HepG2 (cell line): ENCODE measurements around the gene ZNF227. TPM values are rescaled to one million over a fixed set of nuclear protein-coding genes. Genes with fewer than 3 reads are reported as not detected.

ENCODE experiments used
- ATAC-seq: fragments of 200-7000 bp; cut with Tn5 transposase; 3 replicates; pipeline ENCODE4 v1.9.1; 2020; ENCODE audit warnings: mild to moderate bottlenecking, moderate library complexity
- BruUV-seq: library from RNA; stranded (reverse); fragments of 400-500 nt; replicated peaks from 2 replicates; lab custom pipeline; 2021; lab: Mats Ljungman, UMichigan
- CTCF ChIA-PET: fragments of 300-600 bp; formaldehyde crosslinking; extraction: SDS; loops from one replicate; lab custom pipeline; 2021; ENCODE audit warnings: low total read pairs, inconsistent platforms, low intra/inter-chr PET ratio; lab: Yijun Ruan, JAX
- POLR2A ChIA-PET: fragments of 350-600 bp; sonication (Branson Sonifier 250); formaldehyde crosslinking; loops from one replicate; lab custom pipeline; 2020; ENCODE audit warnings: antibody characterized with exemption, inconsistent platforms; lab: Yijun Ruan, JAX
- DNase-seq: peaks from one replicate; pipeline ENCODE4 v3.0.0-alpha.2; 2015; ENCODE audit warnings: low spot score
- FAIRE-seq: peaks from 3 replicates; lab custom pipeline; 2011; peaks lifted over from hg19 to GRCh38; lab: Jason Lieb, UNC
- H2AFZ ChIP-seq: one replicate; pipeline ENCODE4 v1.6.1; 2011; ENCODE audit warnings: low read length, inconsistent platforms
- H3K27ac ChIP-seq: fragments of 300-600 bp; 3 replicates; pipeline ENCODE4 v1.8.0; 2011; ENCODE audit warnings: mixed run types, mild to moderate bottlenecking, mixed read lengths, low read length, inconsistent platforms; ENCODE audit not compliant: insufficient read depth; ENCODE audit errors: extremely low read length
- H3K27me3 ChIP-seq, 2 experiments: fragments of 200-600 bp in 1 of 2; 2 replicates in 1 of 2; 3 replicates in 1 of 2; pipeline versions ENCODE4 v1.6.0 to v1.8.0; 2011; ENCODE audit warnings: low read length in 2 of 2, mild to moderate bottlenecking in 2 of 2, moderate library complexity in 2 of 2, inconsistent platforms in 1 of 2; ENCODE audit not compliant: insufficient read depth in 2 of 2, control insufficient read depth in 1 of 2
- H3K36me3 ChIP-seq, 2 experiments: fragments of 200-600 bp in 1 of 2; replicated peaks in 1 of 2; 2 replicates in 1 of 2; 3 replicates in 1 of 2; pipeline versions ENCODE4 v1.5.1 to v1.8.0; 2011; ENCODE audit warnings: low read length in 2 of 2, inconsistent platforms in 1 of 2; ENCODE audit not compliant: insufficient read depth in 2 of 2, control insufficient read depth in 1 of 2
- H3K4me1 ChIP-seq: 2 replicates; pipeline ENCODE4 v1.5.1; 2012; ENCODE audit warnings: low read length, inconsistent platforms; ENCODE audit not compliant: insufficient read depth
- H3K4me2 ChIP-seq: 2 replicates; pipeline ENCODE4 v1.6.0; 2011; ENCODE audit warnings: low read depth, low read length, inconsistent platforms
- H3K4me3 ChIP-seq, 3 experiments: fragments of 200-600 bp in 1 of 3; sonication (generic), shearing (Covaris generic) in 1 of 3; replicated peaks in 1 of 3; 2 replicates each; pipeline ENCODE4 v1.5.1; 2011 to 2016; ENCODE audit warnings: low read length in 3 of 3, inconsistent platforms in 2 of 3, low read depth in 2 of 3, mild to moderate bottlenecking in 2 of 3, control low read depth in 1 of 3, mixed read lengths in 1 of 3; ENCODE audit not compliant: insufficient read depth in 1 of 3
- H3K79me2 ChIP-seq: one replicate; pipeline ENCODE4 v1.6.1; 2011; ENCODE audit warnings: low read length, inconsistent platforms; ENCODE audit not compliant: insufficient read depth
- H3K9ac ChIP-seq: 2 replicates; pipeline ENCODE4 v1.6.0; 2011; ENCODE audit warnings: mild to moderate bottlenecking, low read depth, low read length, inconsistent platforms; ENCODE audit not compliant: insufficient read depth
- H3K9me3 ChIP-seq: 2 replicates; pipeline ENCODE4 v1.5.1; 2012; ENCODE audit warnings: mild to moderate bottlenecking, low read length
- H4K20me1 ChIP-seq: 2 replicates; pipeline ENCODE4 v1.6.0; 2011; ENCODE audit warnings: inconsistent platforms, mild to moderate bottlenecking, low read length, moderate library complexity; ENCODE audit not compliant: insufficient read depth
- HNRNPK ChIP-seq: fragments of 200-400 bp; formaldehyde crosslinking; IDR thresholded peaks from 2 replicates; pipeline ENCODE4 v1.6.1; 2018; ENCODE audit warnings: low read length, low read depth, moderate library complexity, mild to moderate bottlenecking; ENCODE audit not compliant: poor library complexity, severe bottlenecking
- RAD21 ChIP-seq: fragments of 450-650 bp; formaldehyde crosslinking; IDR thresholded peaks from 2 replicates; pipeline ENCODE4 v1.5.0; 2020; ENCODE audit warnings: mild to moderate bottlenecking
- SIX1 ChIP-seq: sonication (generic); formaldehyde crosslinking; IDR thresholded peaks from 2 replicates; pipeline ENCODE4 v1.4.0; 2020; ENCODE audit warnings: missing genetic modification reagents, borderline replicate concordance
- SMAD1 ChIP-seq: sonication (generic); formaldehyde crosslinking; IDR thresholded peaks from 2 replicates; pipeline ENCODE4 v1.4.0; 2020; ENCODE audit warnings: missing genetic modification reagents, low read depth, mild to moderate bottlenecking, borderline replicate concordance
- SRF ChIP-seq: IDR thresholded peaks from 2 replicates; pipeline ENCODE4 v1.6.1; 2011; ENCODE audit warnings: mild to moderate bottlenecking, low read depth, low read length, moderate library complexity
- SRSF1 ChIP-seq: fragments of 200-400 bp; formaldehyde crosslinking; optimal IDR thresholded peaks from 2 replicates; pipeline ENCODE3; 2017; ENCODE audit warnings: mild to moderate bottlenecking, low read depth, low read length, moderate library complexity
- ZNF138 ChIP-seq: sonication (generic); formaldehyde crosslinking; IDR thresholded peaks from 2 replicates; pipeline ENCODE4 v1.5.0; 2020; ENCODE audit warnings: mild to moderate bottlenecking, low read depth, missing genetic modification reagents
- ZNF30 ChIP-seq: sonication (generic); formaldehyde crosslinking; IDR thresholded peaks from 2 replicates; pipeline ENCODE4 v1.5.0; 2020; ENCODE audit warnings: mild to moderate bottlenecking, missing genetic modification reagents
- ZNF503 ChIP-seq: sonication (generic); formaldehyde crosslinking; IDR thresholded peaks from 2 replicates; pipeline ENCODE4 v1.4.0; 2020; ENCODE audit warnings: missing genetic modification reagents
- ZNF549 ChIP-seq: sonication (generic); formaldehyde crosslinking; IDR thresholded peaks from 2 replicates; pipeline ENCODE4 v1.5.0; 2020; ENCODE audit warnings: missing genetic modification reagents
- ZNF687 ChIP-seq: sonication (generic); formaldehyde crosslinking; IDR thresholded peaks from 2 replicates; pipeline ENCODE4 v1.5.1; 2020; ENCODE audit warnings: mild to moderate bottlenecking, missing genetic modification reagents, moderate library complexity
- ZSCAN9 ChIP-seq: IDR thresholded peaks from 2 replicates; pipeline ENCODE4 v1.6.1; 2016; ENCODE audit warnings: borderline replicate concordance
- WGBS: methylation state at CpG from one replicate; pipeline ENCODE4 v1.1.6; 2017; ENCODE audit warnings: low lambda C conversion rate; 5-methylcytosine and 5-hydroxymethylcytosine counted together
- in situ Hi-C: cut with HindIII; loops from 2 replicates; pipeline ENCODE4 v1.10.0; 2017; ENCODE audit warnings: low pct_unique_long_range_greater_than_20kb; ENCODE audit not compliant: extremely low pct_ligation_motif_present
- intact Hi-C: fragments of 100-400 bp; cut with micrococcal nuclease; formaldehyde crosslinking; loops from one replicate; pipeline ENCODE4 v1.10.0; 2022; ENCODE audit not compliant: unreplicated experiment
- polyA plus RNA-seq, 8 experiments: library from polyadenylated mRNA; depleted of rRNA in 3 of 8; stranded (reverse) in 7 of 8; unstranded in 1 of 8; fragments of >200 nt; fragmentation: Illumina TruSeq in 4 of 8; extraction: Trizol in 4 of 8; gene quantifications; 2 replicates each; pipeline versions ENCODE4 v1.2.1 to v1.2.3, GENCODE V29; 2011 to 2016; ENCODE audit warnings: low read depth in 4 of 8, missing spikeins in 1 of 8, mixed read lengths in 1 of 8; ENCODE audit not compliant: insufficient read depth in 1 of 8
- total RNA-seq, 5 experiments: library from RNA; depleted of rRNA; stranded (reverse); fragments of >200 nt; fragmentation: Illumina TruSeq; extraction: Trizol; gene quantifications; 2 replicates each; pipeline ENCODE4 v1.2.3, GENCODE V29; 2016; ENCODE audit warnings: low read depth in 1 of 5
- TF ChIP-seq, protein P1 (sequence below): sonication (generic); formaldehyde crosslinking; IDR thresholded peaks from 2 replicates; pipeline ENCODE4 v1.5.0; 2020; ENCODE audit warnings: missing genetic modification reagents, mild to moderate bottlenecking, borderline replicate concordance

The ZNF227 gene
- total and polyA plus RNA-seq, 2 of the 13 experiments (the other 11 are each of a cell fraction or from before 2014, with no cell fraction given), result 3.1 to 16.8 TPM

DNA sequence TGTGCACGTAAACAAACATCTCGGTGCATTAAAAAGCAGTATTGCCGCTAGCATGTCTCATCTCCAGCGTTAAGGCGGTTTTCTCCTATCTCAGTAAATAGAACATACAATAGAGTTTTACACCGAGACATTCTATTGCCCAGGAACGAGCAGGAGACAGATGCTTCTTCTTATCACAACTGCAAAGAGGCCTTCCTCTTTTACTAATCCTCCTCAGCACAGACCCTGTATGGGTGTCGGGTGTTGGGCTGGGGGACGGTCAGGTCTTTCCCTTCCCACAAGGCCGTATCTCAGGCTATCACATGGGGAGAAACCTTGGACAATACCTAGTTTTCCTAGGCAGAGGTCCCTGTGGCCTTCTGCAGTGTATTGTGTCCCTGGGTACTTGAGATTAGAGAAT is 68.6 kb downstream of the ZNF227 start:
- no peaks in the 10 kb centered on the region for H4K20me1 ChIP-seq
- FAIRE-seq, result no peak
- CTCF ChIA-PET, result no interaction called here
- intact Hi-C loops (no loop called here), in situ Hi-C loops (no loop called here)
- POLR2A ChIA-PET, result no interaction called here
- WGBS, result 93% methylated on average over 10 of the region's 10 CpGs
- H3K79me2 ChIP-seq, result no peaks in the 10 kb centered on the region
- no peak for ATAC-seq
- peaks cover 18% of the 10 kb centered on the region for H3K9me3 ChIP-seq
- no peak overlapping the region for H2AFZ ChIP-seq
- H3K4me3 ChIP-seq, result no peak overlapping the region
- H3K9ac ChIP-seq, result no peak overlapping the region
- H3K27ac ChIP-seq, result no peak overlapping the region
- H3K36me3 ChIP-seq, result peaks cover 0 to 1% of the 10 kb centered on the region in 2 experiments; a peak in 2 of 5 replicates
- no peak for TF ChIP-seq SRSF1
- no peak for TF ChIP-seq ZNF549 (CRISPR knock-in tag)
- TF ChIP-seq ZNF30 (CRISPR knock-in tag), result no peak
- TF ChIP-seq, protein P1, sequence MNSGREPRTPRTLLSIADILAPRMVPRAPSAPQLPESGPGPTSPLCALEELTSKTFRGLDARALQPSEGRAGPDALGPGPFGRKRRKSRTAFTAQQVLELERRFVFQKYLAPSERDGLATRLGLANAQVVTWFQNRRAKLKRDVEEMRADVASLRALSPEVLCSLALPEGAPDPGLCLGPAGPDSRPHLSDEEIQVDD (CRISPR knock-in tag), result no peak
- DNase-seq, result no peak
- H3K27me3 ChIP-seq, result no peaks in the 10 kb centered on the region; a peak in 1 of 5 replicates
- H3K4me1 ChIP-seq, result no peaks in the 10 kb centered on the region
- BruUV-seq, result no TSS peak
- H3K4me2 ChIP-seq, result no peak overlapping the region

- H3K27me3 ChIP-seq, result no peaks in the 10 kb centered on the region; a peak in 1 of 5 replicates
- H3K36me3 ChIP-seq, result peaks cover 0 to 1% of the 10 kb centered on the region in 2 experiments; a peak in 1 of 5 replicates
- H3K9ac ChIP-seq, result no peak overlapping the region
- H3K9me3 ChIP-seq, result peaks cover 18% of the 10 kb centered on the region
- no peaks in the 10 kb centered on the region for H3K4me1 ChIP-seq
- ChIA-PET POLR2A (no interaction called here), CTCF (no interaction called here)
- no peaks in the 10 kb centered on the region for H3K79me2 ChIP-seq
- ATAC-seq, result no peak
- WGBS, result 79% methylated on average over 3 of the region's 3 CpGs
- no peak overlapping the region for H3K4me2 ChIP-seq
- FAIRE-seq, result no peak
- in situ Hi-C loops, result no loop called here
- BruUV-seq, result no TSS peak
- no peak for DNase-seq
- no peaks in the 10 kb centered on the region for H4K20me1 ChIP-seq
- H2AFZ ChIP-seq, result no peak overlapping the region
- H3K4me3 ChIP-seq, result no peak overlapping the region
- H3K27ac ChIP-seq, result no peak overlapping the region
- intact Hi-C loops, result no loop called here
- TF ChIP-seq HNRNPK (no peak), SIX1 (CRISPR knock-in tag) (no peak), ZSCAN9 (CRISPR knock-in tag) (no peak), ZNF687 (no peak), SMAD1 (CRISPR knock-in tag) (no peak), ZNF503 (no peak), SRF (no peak), ZNF138 (no peak), RAD21 (CRISPR knock-in tag) (no peak)
These were observed 70.5 kb downstream of the ZNF227 start for GRCh38 chr19:44282846-44283245.
